ENCODE data around the gene PVALB.

The PVALB gene

DNA sequence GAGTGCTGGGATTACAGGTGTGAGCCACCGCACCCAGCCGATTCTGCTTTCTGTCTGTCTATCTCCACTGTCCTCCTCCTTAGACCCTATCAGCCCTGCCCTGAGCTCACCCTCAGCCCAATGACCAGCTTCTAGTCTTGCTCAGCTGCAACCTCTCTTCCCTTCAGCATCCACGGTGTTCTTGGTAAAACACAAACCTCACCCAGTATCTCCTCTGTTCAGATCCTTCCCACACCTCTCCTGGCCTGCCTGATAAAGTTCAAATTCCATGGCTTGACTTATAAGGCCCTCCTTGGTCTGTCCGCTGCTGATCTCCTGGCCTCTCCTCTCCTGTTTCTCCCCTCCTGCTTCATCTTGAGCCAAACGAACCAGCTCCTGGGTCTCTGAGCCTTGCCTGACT lies 29.4 kb upstream of the PVALB start:
- no peak for DNase-seq (ENCODE audit: low read depth)

- DNase-seq (ENCODE audit: low read depth): no peak
Measured at GRCh38 chr22:36840106-36840505, 23.3 kb upstream of the PVALB start.

- peak; percentile 18 for DNase-seq (ENCODE audit: low read depth)
Measured at GRCh38 chr22:36839356-36840073, 22.7 kb upstream of the PVALB start.

DNA sequence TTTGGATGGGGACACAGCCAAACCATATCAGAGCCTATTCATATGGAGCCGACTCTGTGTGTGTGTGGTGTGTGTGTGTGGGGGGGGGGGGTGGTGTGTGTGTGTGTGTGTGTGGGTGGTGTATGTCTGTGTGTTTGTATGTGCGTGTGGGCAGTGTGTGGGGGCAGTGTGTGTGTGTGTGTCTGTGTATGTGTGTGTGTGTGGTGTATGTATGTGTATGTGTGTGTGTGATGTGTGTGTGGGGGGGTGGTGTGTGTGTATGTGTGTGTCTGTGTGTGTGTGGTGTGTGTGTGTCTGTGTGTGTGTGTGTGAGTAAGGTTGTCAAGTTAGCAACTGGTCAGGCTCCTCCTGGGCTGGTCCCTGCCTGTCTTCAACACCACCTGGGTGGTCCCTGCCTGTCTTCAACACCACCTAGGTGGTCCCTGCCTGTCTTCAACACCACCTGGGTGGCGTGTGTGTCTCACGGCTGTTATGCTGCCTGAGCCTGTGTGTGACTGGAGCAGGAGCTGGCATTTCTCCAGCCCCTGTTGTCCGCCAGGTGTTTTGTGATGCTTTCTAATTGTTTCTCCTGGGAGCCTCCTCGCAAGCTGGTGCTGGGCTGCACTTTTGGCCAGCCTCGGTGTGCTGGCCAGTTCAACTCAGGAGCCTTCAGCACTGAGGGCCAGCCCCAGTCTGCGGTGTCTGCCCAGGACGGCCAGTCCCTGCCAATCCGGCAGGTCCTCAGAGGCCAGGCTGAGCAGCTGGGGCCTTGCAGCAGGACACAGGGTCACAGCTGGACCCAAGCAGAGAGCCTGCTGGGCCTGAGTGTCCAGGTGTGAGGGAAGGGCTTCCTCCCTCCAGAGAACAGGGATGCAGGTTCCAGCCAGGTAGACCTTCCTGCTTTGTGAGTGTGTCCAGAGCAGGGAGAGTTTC lies 21.5 kb upstream of the PVALB start:
- no peak for DNase-seq (ENCODE audit: low read depth)

GRCh38 chr22:36835903-36836302 lies 19.1 kb upstream of the PVALB start:
- no peak for DNase-seq (ENCODE audit: low read depth)

DNA sequence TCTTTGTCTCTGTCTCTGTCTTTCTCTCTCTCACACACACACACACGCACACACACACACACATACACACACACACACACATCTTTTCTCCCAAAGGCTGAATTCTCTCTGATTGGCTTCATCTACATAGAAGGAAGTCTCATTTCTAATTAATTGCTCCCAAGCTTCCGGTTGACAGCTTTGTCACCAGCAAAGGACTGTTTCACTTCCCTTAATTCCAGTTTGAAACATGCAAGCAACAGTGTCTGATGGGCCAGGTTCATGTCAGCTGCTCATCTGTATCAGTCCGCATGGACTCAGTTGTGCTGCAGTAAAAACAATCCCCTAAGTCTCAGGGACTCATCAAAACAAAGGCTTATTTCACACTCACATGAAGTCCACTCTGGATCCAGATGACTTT lies 16.2 kb upstream of the PVALB start:
- no peak for DNase-seq (ENCODE audit: low read depth)

- no peak for DNase-seq (ENCODE audit: low read depth)
Measured at GRCh38 chr22:36831717-36832116, 14.9 kb upstream of the PVALB start.

DNA sequence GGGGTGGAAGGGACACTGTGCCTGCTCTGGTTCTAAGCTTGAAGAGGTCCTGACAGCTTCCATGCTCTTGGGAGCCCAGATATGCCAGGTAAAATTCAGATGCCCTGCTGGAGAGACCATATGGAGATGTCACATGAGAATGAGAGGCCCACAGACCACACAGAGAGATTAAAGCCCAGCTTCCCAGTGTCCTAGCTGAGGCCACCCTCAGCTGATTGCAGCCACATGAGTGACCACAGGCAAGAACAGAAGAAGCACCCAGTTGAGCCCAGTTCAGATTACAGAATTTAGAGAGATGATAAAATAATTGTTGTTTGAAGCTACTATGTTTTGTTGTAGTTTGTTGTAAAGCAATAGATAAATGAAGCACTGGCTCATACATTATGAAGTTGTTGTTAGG lies 14.4 kb upstream of the PVALB start:
- no peak for DNase-seq (ENCODE audit: low read depth)

DNA sequence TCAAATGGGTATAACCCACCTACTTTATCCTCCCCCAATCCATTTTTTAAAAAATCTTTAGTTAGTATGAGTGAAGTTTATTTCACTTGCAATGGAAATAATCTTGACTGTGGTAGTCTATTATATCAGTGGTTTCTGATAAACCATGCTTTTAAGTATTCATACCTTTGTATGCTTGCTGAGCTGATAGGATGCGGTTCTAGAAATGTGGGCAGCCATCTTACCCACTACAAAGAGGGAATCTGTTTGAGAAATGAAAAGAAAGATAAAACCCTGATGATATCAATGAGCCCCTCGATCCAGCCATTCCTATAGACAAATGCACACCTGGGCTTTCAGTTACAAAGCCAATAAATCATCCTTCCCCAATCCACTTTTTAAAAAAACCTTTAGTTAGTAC lies 13.8 kb upstream of the PVALB start:
- no peak for DNase-seq (ENCODE audit: low read depth)

DNA sequence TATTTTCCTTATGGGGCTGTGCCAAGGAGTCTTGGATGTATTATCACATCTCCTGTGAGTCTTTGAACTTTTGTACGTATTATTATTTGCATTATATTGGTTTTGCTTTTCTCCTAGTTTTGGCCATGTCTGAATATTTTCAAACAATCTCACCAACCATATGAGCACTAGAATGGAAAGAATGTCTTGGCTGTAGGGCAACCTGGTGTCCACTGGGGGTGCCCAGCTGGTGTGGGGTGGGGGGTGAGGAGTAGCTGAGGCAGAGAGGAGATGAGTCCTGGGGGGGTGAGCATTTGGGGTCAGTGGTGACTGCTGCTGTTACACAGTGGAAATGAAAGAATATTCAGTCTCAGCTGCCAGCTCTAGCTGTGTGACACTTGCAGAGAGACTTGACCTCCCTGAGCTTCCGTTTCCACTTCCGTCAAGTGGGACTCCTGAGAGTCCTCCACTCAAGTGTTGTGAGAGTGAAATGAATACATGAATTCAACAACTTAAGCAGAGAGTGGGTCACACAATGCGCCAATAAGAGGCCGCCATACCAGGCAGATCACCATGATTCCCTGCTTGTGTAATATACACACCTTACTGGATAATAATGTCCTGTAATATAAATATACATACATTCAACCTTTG lies 12.7 kb upstream of the PVALB start:
- DNase-seq (ENCODE audit: low read depth): no peak

- no peak for DNase-seq (ENCODE audit: low read depth)
Measured at GRCh38 chr22:36828815-36829214, 12.0 kb upstream of the PVALB start.

DNA sequence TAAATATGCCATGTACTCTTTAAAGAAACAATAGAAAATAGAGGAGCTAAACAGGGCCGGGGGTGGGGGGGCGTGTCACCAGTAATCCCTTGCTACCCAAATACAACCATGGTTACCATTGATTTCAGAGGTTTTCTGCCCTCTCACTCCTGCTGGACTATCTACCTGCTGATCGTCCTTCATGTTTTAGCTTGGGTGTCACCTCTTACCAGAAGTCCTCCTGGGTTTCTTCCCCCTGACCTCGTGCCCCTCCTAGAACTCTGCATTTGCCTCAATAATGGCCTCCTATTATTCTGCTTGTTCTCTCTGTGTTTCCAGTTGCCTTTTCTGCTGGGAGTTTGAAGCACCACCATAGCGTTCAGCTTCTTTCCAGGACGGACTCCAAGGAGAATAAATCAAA lies 9.4 kb upstream of the PVALB start:
- DNase-seq (ENCODE audit: low read depth): no peak

GRCh38 chr22:36824655-36825054 lies 7.8 kb upstream of the PVALB start:
- DNase-seq (ENCODE audit: low read depth): no peak

GRCh38 chr22:36823186-36823839 lies 6.5 kb upstream of the PVALB start:
- DNase-seq (ENCODE audit: low read depth): no peak

DNA sequence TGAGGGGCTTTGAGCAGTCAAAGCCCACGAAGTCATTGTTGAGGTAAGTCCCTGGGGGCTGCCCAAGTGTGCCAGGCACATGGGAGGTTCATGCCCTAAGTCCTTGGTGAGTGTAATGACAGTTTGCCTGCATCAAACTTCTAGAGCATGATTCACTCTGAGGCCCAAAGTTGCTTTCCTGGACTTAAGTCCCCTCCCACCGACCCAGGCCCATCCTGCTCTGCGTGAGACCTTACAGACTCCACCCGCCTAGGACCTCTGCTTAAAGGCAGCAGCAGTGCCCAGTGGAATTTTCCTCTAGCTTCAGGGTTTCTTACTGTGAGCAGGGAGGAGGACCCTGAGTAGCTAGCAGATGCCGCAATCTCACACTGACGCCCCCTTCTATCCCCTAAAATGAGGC lies 5.7 kb upstream of the PVALB start:
- no peak for DNase-seq (ENCODE audit: low read depth)

- DNase-seq (ENCODE audit: low read depth): no peak
Measured at GRCh38 chr22:36819112-36819511, 2.3 kb upstream of the PVALB start.

GRCh38 chr22:36818010-36818642 lies 1.3 kb upstream of the PVALB start:
- DNase-seq (ENCODE audit: low read depth): no peak

DNA sequence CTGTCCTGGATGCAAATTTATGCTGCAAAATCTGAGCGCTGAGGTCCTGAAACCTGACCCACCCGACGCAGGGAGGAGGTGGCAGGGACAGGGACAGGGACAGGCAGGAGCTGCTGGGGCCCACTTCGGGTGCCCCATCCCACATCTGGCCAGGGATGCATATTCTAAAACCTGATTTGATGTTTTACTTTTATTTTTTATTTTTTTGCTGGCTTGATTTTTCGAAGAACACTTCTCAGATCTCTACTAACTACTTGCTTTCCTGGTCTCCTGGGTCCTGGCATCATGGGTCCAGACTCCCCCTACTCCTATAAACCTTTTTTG lies 652 bp upstream of the PVALB start:
- DNase-seq (ENCODE audit: low read depth): no peak

DNA sequence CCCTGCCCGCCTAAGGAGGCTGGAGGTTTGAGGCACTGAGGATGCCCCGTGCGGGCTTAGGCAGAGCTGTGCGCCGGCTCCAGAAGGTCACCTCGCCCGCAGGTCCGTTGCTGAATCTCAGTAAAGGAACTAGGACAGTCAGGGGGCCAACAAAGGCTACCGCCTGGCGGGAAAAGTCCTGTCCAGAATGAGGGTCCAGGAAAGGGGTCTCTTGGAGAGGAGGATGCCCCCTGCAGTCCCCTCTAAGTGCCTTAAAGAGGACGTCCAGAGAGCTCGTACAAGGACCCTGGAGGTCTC lies 548 bp downstream of the PVALB start:
- no peak for DNase-seq (ENCODE audit: low read depth)

DNA sequence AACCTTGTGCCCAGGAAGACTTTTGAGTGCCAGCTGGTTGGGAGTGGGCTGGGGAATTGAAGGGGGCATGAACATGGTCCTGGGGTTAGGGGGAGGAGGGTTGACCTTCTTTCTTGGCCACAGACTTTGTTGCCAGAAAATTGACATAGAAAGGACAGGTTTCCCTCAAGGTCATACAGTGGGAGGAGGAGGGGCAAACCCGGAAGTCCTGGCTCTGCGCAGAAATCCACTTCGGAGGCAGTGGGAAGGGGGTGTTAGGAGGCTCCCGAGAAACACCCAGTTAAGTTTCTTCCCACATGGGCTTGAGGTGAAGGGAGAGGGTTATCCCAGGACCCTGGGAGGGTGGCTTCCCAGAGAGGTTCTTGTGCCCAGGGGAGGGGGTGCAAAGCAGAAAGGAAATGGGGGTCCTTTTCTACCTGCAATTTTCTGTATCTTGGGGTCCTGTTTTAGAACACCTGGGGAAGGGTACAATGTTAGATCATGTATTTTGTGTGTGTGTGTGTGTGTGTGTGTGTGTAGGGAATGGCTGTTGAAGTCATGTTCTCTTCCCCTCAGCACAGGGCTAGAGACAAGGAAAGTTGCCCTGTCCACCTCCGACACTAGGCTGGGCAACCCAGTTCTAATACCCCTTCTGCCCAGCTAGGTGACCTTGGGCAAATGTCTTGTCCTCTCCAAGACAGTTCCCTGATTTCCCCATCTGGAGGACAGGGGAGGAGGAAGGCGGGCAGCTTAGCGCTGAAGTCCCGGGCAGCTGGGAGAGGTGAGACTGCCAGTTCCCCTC lies 1.1 kb downstream of the PVALB start:
- no peak for DNase-seq (ENCODE audit: low read depth)

DNA sequence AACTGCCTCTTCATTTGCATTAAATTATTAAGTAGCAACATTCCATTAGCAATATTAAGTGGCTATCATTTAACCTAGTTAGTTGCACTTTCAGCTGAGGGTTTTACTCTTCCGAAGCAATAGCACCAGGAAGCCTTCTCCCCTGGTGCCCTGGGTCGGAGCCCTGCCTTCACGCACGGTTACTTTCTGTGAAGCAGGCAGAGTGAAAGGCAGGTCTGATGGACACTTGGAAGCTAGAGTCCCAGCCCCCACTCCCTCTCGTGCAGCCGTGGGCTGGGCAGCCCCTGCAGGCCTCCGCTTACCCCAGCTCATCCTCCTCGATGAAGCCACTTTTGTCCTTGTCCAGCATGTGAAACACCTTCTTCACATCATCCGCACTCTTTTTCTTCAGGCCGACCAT lies 2.0 kb downstream of the PVALB start:
- no peak for DNase-seq (ENCODE audit: low read depth)
